Adrenal gland (tissue), 12 donors: ENCODE results near the gene CDIP1. TPM values are rescaled to one million over a fixed set of nuclear protein-coding genes. Genes with fewer than 3 reads are reported as not detected.
"Not testable (repeated sequence)": the region's sequence is repeated elsewhere in the genome, so short reads cannot be mapped to it uniquely, and the experiment has no call there.

Source experiments
- DNase-seq, 7 donors: peaks; one replicate each; pipeline ENCODE4 v3.0.0-alpha.2; 2019 to 2020
- H3K27ac ChIP-seq, 5 donors: fragments of 200-600 bp; sonication (generic) in 4 of 5; 1 replicate in 3 of 5; 2 replicates in 2 of 5; pipeline versions ENCODE4 v1.5.1 to v1.8.0; 2016 to 2020; ENCODE audit warnings: mild to moderate bottlenecking in 1 of 5
- H3K27me3 ChIP-seq: fragments of 200-600 bp; 2 replicates; pipeline ENCODE4 v1.8.0; 2021
- H3K36me3 ChIP-seq, 2 donors: fragments of 200-600 bp; replicated peaks in 1 of 2; 1 replicate in 1 of 2; 2 replicates in 1 of 2; pipeline versions ENCODE4 v1.5.1 to v1.8.0; 2018 to 2022
- H3K4me1 ChIP-seq, 2 donors: fragments of 200-600 bp; replicated peaks in 1 of 2; 1 replicate in 1 of 2; 2 replicates in 1 of 2; pipeline versions ENCODE4 v1.5.1 to v1.8.0; 2018 to 2021
- H3K4me3 ChIP-seq, 4 donors: fragments of 200-600 bp; sonication (generic) in 3 of 4; one replicate each; pipeline ENCODE4 v1.5.1; 2016 to 2018
- H3K9me3 ChIP-seq, 3 donors: fragments of 200-600 bp; sonication (generic) in 1 of 3; replicated peaks in 1 of 3; 1 replicate in 2 of 3; 2 replicates in 1 of 3; pipeline versions ENCODE4 v1.5.1 to v1.8.0; 2016 to 2021
- POLR2A ChIP-seq, 2 donors: fragments of 450-650 bp; IDR thresholded peaks; one replicate each; pipeline ENCODE4 v1.6.1; 2017; ENCODE audit warnings: antibody characterized with exemption in 2 of 2, mild to moderate bottlenecking in 2 of 2, moderate library complexity in 1 of 2
- WGBS, 4 donors: extraction: QIAGEN DNeasy Blood & Tissue Kit in 2 of 4; methylation state at CpG; one replicate each; pipeline versions ENCODE4 v1.1.5 to v1.1.7; 2013 to 2017; 5-methylcytosine and 5-hydroxymethylcytosine counted together
- intact Hi-C, 2 donors: fragments of 100-400 bp; cut with DNase I; formaldehyde crosslinking; loops; one replicate each; pipeline versions ENCODE4 v1.14.1 to v1.15.0; 2022 to 2023
- polyA plus RNA-seq, 3 donors: library from polyadenylated mRNA; stranded (reverse); fragments of 200-250 nt in 2 of 3; fragments of 350-450 nt in 1 of 3; fragmentation: Illumina TruSeq in 1 of 3; extraction: RNeasy Lipid Tissue Mini Kit (QIAGEN cat#74804) in 1 of 3; gene quantifications; one replicate each; pipeline ENCODE4 v1.2.3, GENCODE V29; 2013 to 2014
- total RNA-seq, 9 donors: library from RNA; depleted of rRNA in 4 of 9; stranded (reverse); fragments of >200 nt in 4 of 9; fragments of 120-200 nt in 1 of 9; fragmentation: NEBNext Ultra II Directional in 1 of 9; extraction: Animal tissue kit (Norgen Biotek cat#: 25700) in 1 of 9; gene quantifications; one replicate each; pipeline versions ENCODE4 v1.1.0 to v1.2.4, GENCODE V29; 2013 to 2023
- TF ChIP-seq, protein P1 (sequence below), 6 experiments: fragments of 450-650 bp in 4 of 6; fragments of 200-600 bp in 2 of 6; sonication (generic) in 1 of 6; IDR thresholded peaks; 1 replicate in 5 of 6; 2 replicates in 1 of 6; pipeline versions ENCODE4 v1.5.1 to v1.8.0; 2016 to 2021; ENCODE audit warnings: antibody characterized with exemption in 6 of 6, mild to moderate bottlenecking in 2 of 6, moderate library complexity in 1 of 6
- donor health status: healthy with polysubstance abuse.
- donor health status: Bipolar disorder and iron deficiency.
- donor health status: DM: yes; HTN: yes; CAD: no.
- donor health status: DM: no; HTN: no; CAD: no.
- donor health status: DM: no; HTN: no; CAD: no.
- donor health status: DM: yes; HTN: yes; CAD: no.

CDIP1 gene
- total and polyA plus RNA-seq, 12 donors = 23.6 to 68.0 (median 42.2) TPM

DNA sequence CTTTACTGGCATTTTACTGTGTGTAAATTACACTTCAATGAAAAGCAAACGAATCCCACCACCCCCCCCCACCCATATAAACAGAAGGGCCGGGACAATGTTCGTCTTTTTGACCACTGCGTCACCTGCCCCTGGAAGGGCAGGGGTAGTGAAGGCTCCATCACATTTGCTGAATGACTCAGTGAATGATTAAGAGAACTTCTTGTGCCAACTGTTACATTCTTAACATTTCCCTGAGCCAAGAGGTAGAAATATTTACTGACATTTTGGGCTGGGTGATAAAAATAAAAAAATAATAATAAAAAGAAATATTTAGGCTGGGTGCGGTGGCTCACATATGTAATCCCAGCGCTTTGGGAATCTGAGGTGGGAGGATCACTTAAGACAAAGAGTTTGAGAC is 41.7 kb upstream of the CDIP1 start:
- DNase-seq = no peak
- H3K4me3 ChIP-seq = no peak overlapping the region
- no peaks in the 10 kb centered on the region for H3K36me3 ChIP-seq
- no peaks in the 10 kb centered on the region for H3K9me3 ChIP-seq
- no peak for TF ChIP-seq POLR2A (IDR thresholded peaks at IDR 0.05)
- TF ChIP-seq, protein P1, sequence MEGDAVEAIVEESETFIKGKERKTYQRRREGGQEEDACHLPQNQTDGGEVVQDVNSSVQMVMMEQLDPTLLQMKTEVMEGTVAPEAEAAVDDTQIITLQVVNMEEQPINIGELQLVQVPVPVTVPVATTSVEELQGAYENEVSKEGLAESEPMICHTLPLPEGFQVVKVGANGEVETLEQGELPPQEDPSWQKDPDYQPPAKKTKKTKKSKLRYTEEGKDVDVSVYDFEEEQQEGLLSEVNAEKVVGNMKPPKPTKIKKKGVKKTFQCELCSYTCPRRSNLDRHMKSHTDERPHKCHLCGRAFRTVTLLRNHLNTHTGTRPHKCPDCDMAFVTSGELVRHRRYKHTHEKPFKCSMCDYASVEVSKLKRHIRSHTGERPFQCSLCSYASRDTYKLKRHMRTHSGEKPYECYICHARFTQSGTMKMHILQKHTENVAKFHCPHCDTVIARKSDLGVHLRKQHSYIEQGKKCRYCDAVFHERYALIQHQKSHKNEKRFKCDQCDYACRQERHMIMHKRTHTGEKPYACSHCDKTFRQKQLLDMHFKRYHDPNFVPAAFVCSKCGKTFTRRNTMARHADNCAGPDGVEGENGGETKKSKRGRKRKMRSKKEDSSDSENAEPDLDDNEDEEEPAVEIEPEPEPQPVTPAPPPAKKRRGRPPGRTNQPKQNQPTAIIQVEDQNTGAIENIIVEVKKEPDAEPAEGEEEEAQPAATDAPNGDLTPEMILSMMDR (IDR thresholded peaks at IDR 0.05) = no peak
- H3K4me1 ChIP-seq = no peaks in the 10 kb centered on the region
- 50 to 70% (median 53%) methylated on average over 3 to 6 of the region's 6 CpGs for WGBS, 4 donors
- no peak overlapping the region for H3K27ac ChIP-seq
- intact Hi-C loops = no loop called here
- H3K27me3 ChIP-seq = no peaks in the 10 kb centered on the region

DNA sequence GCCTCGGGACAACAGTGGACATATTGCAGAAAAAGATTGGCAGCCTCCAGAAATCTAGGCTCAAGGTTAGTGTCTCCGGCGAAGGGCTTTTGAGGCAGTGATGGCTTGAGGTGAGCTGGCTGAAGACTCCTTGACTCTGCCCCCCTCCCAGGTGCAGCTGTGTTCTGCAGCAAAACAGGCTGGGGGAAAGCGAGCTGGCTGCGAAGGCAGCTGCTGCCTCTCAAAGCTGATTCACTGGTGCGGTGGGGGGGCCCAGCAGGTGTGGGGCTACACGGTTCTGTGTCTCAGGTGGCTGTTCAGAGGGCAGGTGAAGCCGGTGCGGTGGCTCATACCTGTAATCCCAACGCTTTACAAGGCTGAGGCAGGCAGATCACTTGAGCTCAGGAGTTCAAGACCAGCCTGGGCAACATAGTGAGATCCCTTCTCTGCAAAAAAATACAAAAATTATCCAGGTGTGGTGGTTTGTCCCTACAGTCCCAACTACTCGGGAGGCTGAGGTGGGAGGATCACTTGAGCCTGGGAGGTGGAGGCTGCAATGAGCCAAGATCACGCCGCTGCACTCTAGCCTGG is 40.5 kb upstream of the CDIP1 start:
- 68 to 80% (median 72%) methylated on average over 5 to 13 of the region's 13 CpGs for WGBS, 4 donors
- Histone ChIP-seq H3K4me3 (no peak overlapping the region), H3K27me3 (no peaks in the 10 kb centered on the region), H3K9me3 (no peaks in the 10 kb centered on the region), H3K36me3 (no peaks in the 10 kb centered on the region), H3K4me1 (no peaks in the 10 kb centered on the region), H3K27ac (no peak overlapping the region)
- intact Hi-C loops = no loop called here
- no peak for TF ChIP-seq POLR2A (IDR thresholded peaks at IDR 0.05)
- TF ChIP-seq, protein P1 (IDR thresholded peaks at IDR 0.05) = no peak
- no peak for DNase-seq

DNA sequence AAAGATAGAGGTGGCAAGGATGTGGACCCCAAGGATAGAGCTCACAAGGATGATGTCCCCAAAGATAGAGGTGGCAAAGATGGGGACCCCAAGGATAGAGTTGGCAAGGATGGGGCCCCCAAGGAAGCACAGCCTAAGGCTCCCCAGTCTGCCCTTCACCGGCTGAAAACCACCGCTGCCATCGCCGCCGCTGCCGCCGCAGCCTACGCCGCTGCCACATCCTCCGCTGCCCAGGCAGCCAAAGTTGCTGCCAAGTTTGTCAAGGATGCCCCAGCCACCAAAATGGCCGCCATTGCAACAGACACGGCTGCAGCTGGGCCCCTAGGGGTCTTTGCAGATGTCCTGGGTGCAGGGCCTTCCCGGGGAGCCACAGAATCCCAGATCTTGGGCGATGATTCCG is 37.4 kb upstream of the CDIP1 start:
- no peak overlapping the region for H3K4me3 ChIP-seq
- DNase-seq = no peak
- H3K36me3 ChIP-seq = no peaks in the 10 kb centered on the region
- H3K27ac ChIP-seq = no peak overlapping the region
- no peak for TF ChIP-seq POLR2A (IDR thresholded peaks at IDR 0.05)
- TF ChIP-seq, protein P1 (IDR thresholded peaks at IDR 0.05) = no peak
- intact Hi-C loops = no loop called here
- 94 to 97% (median 95%) methylated on average over 6 to 15 of the region's 15 CpGs for WGBS, 4 donors
- no peaks in the 10 kb centered on the region for H3K27me3 ChIP-seq
- no peaks in the 10 kb centered on the region for H3K4me1 ChIP-seq
- H3K9me3 ChIP-seq = no peaks in the 10 kb centered on the region

DNA sequence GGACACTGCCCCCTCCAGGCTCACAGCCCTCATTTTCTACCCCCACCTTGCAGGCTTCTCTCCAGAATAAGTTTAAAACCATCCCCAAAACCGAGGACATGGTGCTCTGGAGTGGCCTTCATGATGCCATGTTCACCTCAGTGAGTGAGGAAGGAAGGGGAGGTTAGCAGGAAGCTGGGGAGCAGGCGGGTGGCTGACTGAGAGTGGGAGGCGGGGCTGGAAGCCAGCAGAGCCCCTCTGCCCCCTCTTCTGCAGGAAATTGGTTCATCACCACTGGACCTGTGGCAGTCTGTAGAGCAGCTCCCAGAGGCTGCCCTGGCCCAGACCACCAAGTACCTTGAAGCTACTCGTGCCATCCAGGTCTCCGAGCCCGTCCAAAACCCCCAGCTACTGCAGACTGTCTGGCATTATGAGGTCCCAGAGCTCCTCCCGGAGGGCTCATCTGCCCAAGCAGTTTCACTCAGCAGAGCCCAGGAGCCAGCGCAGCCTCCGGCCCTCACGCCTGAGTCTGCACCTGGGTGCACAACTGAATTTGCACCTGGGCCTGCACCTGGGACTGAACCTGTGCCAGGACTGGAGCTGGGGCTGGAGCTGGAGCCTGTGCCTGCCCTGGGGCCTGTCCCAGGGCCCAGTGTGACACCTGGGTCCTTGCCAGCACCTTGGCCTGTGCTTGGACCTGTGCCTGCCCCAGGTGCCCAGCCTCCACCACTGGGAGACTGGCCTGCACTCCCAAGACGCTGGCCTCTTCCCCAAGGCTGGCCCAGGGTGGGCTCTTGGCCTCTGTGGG is 36.5 kb upstream of the CDIP1 start:
- no peak for TF ChIP-seq POLR2A (IDR thresholded peaks at IDR 0.05)
- TF ChIP-seq, protein P1 (IDR thresholded peaks at IDR 0.05) = no peak
- WGBS, 4 donors = 75 to 78% (median 76%) methylated on average over 4 to 11 of the region's 11 CpGs

DNA sequence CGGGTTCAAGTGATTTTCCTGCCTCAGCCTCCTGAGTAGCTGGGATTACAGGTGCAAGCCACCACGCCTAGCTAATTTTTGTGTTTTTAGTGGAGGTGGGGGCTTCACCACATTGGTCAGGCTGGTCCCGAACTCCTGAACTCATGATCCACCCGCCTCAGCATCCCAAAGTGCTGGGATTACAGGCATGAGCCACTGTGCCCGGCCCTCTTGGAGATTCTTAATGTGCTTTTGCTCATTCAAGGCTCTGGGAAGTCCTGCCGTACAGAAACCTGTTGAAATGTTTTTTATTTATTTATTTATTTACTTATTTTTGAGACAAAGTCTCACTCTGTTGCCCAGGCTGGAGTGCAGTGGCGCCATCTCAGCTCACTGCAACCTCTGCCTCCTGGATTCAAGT is 35.4 kb upstream of the CDIP1 start:
- H3K9me3 ChIP-seq, H3K27ac ChIP-seq, intact Hi-C loops, H3K27me3 ChIP-seq, H3K4me1 ChIP-seq, DNase-seq, H3K4me3 ChIP-seq, H3K36me3 ChIP-seq: not testable (repeated sequence)
- WGBS, 4 donors = 76 to 81% (median 80%) methylated on average over 7 of the region's 7 CpGs

More for the DNA sequence above, 36.5 kb upstream of the CDIP1 start:
- Histone ChIP-seq H3K4me1 (no peaks in the 10 kb centered on the region), H3K36me3 (no peaks in the 10 kb centered on the region), H3K27ac (no peak overlapping the region), H3K4me3 (no peak overlapping the region), H3K27me3 (no peaks in the 10 kb centered on the region), H3K9me3 (no peaks in the 10 kb centered on the region)
- intact Hi-C loops = no loop called here
- no peak for DNase-seq
